ENCODE results near the gene SDK1.

DNA sequence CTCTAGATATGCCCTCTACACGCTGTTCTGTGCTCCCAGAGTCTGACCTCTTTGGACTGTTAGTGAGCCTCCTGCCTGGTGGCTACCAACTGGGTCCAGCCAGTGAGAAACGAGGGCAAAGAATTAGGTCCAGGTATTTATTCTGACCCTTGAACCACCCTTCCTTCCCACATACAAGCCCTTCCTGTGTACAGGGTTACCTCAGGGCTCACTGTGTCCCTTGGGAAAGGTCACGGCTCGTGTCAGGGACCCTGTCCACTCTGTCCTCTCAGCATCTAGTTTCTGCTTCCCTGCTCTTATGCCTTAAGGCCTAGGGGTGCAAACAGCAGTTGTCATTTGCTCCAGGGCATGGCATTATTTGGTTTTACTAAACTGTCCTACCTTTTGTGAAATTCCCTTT is 180.4 kb downstream of the SDK1 start:
- TF ChIP-seq POLR2AphosphoS5 (IDR thresholded peaks at IDR 0.05) = no peak
- no peak for TF ChIP-seq CTCF (IDR thresholded peaks at IDR 0.05)
- no peak for TF ChIP-seq POLR2A (IDR thresholded peaks at IDR 0.05)
